ENCODE results near the gene BICD2.

BICD2 gene

DNA sequence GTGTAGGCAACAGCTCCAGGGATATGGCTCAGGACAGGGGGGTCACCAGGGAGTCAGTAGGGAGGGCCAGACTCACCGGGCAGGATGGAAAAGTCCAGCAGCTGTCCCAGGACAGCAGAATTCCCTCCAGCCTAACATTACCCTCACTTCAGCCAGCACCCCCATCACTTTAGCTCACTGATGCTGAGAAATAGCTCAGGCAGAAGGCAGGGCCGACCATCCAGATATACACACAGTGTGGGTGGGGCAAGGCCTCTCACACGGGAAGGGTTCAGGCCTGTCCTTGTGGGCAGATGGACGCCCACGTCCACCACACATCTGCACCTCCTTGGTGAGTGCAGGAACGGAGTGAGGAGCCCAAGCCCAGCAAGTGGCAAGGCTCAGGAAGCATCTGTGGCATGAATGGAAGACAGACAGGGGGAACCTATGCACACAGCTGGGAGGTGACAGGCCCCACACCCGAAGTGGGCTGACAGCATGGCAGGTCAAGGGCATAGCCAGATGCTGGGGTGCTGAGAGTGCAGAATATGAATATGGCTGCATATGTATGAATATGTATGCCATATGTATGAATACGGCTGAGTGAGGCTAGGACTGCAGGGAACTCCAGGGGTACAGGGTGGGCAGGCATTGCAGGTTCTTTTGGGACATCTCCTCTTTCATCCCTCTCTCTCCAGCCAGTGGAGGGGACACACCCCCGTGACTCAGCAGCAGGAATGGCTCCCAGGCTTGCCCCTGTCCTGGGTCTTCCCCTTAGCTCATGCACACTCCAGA lies 17.0 kb downstream of the BICD2 start:
- DNase-seq (ENCODE audit: low read depth, low spot score), result no peak

DNA sequence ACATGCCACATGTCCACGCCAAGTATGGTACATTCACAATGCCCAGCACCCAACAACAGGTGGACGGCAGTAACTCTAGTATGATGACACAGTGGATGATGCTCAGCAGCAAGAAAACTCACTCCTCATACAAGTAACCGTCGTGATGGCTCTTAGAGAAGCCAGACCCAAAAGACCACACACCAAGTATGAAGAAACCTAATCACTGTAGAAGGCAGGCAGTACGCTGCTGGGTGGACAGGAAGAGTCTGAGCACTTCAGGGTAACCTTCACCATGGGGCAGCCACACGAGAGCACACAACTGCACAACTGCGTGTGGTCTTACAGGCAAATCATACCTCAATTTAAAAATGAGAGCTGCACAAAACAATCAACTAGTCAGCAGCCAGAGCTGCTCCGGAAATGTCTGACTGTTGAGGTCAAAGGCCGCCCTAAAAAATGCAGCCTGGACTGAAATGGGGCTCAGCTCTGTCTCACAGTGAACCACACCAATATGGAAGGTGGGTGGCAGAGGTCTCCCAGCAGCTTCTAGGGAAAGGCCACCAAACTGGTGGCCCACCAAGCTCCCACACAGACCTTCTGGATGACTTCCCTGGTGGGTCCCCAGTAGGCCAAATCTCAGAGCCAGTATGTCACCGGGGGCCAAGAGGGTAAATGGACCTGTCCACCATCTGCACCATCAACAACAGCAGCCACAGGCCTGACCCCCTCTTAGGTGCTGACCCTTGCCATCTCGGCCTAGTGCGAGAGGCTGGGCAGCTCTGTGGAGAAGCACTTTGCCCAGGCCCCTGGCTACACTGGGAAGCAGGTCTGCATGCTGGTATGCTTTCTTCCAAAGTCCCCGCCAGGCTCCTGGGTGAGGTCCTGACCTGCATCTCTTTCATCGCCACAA lies 17.8 kb downstream of the BICD2 start:
- peak; percentile 10 for DNase-seq (ENCODE audit: low read depth, low spot score)

DNA sequence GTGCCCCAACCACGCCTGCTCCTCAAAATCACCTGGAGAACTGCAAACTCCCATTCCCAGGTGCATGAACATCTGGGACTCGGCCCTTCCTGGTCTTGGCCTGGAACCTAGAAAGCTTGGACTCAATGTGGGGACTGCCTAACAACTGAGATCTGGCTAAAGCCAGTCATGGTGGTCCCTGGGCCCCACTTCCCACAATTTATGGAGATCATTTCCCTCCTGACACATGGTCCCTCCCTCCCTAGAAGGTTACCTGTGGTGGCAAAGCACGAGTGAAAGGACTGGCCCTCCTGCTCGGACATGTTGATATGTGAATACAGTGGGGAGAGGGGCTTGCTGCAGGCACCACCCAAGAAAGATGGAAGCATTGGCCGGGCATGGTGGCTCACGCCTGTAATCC lies 18.8 kb downstream of the BICD2 start:
- no peak for DNase-seq (ENCODE audit: low read depth, low spot score)

DNA sequence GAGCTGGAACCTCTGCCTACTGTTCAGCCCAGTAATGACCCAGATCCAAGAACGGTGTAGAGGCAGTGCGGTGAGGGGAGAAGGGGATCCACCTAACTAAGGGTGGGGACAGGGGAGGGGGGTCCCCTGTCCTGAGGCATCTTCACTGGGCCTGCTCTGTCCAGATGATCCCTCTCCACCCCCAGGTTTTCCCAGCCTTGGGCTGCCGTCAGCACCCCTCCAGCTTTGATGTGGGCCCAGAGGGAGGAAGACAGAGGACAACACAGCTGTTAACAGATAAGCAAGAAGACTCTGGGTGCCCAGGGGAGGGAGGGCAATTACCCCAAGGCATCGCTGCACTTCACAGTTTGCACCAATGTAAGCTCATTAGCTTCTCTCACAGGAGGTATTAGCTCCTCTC lies 19.3 kb downstream of the BICD2 start:
- DNase-seq (ENCODE audit: low read depth, low spot score), result no peak

DNA sequence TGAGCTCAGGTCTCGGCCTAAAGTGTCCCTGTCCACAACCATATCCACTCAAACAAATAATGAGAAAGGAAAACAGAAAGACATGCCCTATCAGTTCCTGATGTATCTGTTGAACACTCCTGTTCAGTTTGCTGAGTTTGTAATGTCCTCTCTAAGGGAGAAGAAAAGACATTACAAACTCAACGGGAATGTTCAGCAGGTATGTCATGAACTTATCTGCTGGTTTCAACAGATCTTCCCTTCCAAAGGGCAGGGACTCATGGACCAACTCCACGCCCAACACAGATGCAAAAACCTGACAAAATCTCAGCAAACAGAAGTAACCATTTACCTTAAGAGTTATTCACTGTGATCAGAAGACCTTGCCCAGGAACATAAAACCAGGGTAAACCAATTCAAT lies 23.7 kb downstream of the BICD2 start:
- no peak for DNase-seq (ENCODE audit: low read depth, low spot score)

DNA sequence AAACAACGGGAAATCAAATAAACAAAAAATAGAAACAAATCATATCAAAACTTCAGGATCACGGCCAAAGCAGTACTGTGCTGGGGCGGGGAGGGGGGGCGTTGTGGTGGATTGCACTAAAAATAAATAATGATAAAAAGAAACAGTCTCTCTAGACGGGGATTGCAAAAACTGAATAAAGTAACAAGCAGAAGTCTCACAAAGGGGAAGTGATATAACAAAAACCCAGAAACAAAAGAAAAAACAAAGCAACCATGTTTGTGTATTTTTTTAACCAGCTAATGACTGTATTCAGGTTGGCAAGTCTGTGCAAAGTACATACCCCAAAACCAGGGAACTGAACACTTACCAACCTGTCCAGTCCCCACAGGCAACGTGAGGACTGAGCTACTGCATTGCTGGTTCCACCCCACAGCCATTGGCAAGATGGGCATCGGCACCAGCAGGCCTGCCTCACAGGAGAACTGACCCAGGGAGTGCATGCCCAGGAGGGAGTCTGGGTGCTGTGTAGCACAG lies 24.1 kb downstream of the BICD2 start:
- no peak for DNase-seq (ENCODE audit: low read depth, low spot score)

DNA sequence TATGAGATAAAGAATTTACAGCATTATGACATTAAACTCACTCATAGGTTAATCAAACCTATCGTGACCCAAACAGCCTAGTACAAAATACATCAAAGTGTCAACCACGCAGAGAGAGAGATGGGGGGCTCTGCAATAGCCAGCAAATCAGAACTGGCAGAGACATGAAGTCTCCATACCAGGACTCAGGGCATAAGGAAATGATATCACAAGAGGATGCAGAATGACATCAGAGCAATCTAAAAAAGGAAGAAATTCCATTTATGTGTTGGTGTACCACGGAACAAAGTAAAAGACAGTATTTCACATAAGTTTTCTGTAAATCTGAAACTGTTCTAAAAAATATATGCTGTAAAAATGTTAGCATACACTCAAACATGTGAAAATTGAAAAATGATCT lies 24.6 kb downstream of the BICD2 start:
- no peak for DNase-seq (ENCODE audit: low read depth, low spot score)

DNA sequence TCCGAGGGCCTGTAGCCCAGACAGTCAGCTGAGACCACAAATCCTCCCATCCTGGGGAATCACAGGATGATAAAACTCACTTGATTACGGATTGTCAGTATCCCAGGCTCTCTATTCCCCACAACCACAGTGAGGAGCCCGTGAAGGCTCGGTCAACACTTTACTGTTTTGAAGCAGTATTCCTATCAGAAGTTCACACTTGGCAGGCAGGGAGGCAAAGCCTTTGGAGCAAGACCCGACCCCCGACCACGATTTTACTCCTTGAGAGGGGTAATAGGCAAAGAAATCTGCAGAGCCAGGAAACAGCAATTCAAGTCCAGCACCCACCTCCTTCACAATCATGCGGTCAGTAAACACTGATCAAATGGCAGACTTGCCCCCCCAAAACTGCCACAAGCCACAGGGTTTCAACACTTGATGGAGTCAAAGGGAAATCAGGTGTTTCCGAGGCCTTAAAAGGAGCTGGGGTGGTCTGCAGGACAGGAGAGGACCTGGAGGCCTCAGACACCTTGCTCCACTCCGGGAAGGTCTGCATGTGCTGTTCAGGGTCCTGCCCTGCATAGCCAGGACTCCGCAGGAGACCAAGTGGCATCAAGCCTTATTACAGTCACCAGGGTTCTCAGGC lies 25.2 kb downstream of the BICD2 start:
- no peak for DNase-seq (ENCODE audit: low read depth, low spot score)

DNA sequence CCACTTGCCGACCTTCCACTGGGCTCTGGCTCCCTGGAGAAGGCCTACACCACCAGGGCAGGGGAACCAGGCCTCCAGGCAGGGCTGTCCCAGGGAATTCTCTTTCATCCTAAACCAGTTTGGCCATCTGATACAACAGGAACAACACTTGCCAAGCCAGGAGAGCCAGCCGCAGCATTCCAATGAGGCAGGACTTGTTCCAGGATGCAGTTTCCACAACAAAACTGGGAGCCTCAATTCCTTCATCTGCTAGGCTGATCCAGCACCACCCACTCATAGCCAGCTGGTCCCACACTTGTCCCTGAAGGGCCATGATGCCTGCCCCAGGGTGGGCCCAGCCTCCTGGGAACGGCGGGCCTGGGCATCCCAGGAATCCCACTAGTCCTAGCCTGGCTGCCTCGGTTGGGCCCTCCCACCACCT lies 26.0 kb downstream of the BICD2 start:
- no peak for DNase-seq (ENCODE audit: low read depth, low spot score)

DNA sequence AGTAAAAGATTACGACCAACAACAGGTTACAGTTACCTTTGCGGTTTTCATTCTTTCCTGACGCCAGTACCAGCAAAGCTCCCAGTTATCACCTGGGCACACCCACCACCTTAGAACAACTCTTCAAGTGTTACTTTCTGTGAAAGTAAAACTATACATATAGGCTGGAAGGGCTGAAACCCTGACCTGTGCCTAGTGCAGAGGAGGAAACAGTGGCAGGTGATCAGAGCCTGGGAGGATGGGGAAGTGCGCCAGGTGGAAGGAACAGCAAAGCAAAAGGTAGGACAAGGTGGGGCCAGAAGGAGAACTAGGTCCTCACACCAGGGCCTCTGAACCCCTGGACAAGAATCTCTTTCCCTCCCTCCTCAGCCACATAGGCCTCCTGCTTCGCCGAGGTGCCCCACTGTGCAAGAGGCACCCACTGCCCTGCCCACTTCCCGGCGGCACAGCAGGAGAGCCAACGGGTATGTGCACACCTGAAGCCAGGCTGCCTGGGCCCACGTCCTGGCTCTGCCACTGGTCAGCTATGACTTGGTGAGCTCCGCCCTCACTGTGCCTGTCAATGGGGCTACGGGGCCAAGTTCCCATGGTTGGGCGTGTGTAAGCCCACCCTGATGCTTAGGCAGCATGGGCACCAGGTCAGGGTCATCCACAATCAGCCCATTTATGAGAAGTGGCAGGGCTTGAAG lies 26.9 kb downstream of the BICD2 start:
- no peak for DNase-seq (ENCODE audit: low read depth, low spot score)

DNA sequence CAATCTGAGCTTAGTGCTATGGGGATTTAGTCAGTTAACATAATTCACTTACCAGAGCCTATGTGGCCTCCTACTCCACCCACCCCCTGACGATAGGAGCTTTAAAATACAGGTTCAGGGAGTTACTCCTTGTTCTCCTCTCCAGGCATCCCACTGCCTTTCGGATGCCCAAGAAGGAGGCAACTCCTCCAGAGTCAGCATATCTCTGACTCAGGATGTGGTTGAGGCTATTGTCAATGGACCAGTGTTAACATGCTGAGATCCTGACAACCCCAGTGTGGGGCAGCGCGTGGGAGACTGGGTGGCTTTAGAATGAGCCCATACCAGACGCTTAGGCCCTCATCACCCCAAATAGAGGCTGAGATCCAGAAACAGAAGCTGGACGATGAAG lies 27.4 kb downstream of the BICD2 start:
- DNase-seq (ENCODE audit: low read depth, low spot score), result no peak

DNA sequence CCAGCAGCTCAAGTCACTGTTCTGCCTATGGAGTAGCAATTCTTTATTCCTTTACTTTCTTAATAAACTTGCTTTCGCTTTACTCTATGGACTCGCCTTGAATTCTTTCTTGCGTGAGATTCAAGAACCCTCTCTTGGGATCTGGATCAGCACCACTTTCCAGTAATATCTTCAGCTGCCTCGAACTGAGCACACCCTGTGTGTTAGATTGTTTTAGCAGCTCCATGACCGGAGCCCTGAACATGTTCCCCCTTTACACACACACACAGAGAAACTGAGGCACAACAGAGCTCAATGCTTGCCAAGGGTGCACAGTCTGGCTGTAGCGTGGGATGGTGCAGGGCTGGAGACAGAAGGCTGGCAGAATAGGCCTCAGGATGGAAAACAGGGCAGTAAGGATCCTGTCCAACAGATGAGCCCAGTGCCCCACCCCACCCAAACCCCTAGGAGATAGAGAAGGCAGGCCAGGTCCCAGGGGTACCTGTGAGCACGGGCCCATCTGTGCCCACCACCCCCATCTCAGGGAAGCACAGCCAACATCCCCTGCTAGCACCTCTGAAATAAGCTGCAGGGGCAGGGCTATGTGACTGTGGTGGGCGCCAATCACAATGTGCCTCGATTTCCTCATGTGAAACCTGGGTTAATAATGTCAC lies 27.9 kb downstream of the BICD2 start:
- no peak for DNase-seq (ENCODE audit: low read depth, low spot score)

DNA sequence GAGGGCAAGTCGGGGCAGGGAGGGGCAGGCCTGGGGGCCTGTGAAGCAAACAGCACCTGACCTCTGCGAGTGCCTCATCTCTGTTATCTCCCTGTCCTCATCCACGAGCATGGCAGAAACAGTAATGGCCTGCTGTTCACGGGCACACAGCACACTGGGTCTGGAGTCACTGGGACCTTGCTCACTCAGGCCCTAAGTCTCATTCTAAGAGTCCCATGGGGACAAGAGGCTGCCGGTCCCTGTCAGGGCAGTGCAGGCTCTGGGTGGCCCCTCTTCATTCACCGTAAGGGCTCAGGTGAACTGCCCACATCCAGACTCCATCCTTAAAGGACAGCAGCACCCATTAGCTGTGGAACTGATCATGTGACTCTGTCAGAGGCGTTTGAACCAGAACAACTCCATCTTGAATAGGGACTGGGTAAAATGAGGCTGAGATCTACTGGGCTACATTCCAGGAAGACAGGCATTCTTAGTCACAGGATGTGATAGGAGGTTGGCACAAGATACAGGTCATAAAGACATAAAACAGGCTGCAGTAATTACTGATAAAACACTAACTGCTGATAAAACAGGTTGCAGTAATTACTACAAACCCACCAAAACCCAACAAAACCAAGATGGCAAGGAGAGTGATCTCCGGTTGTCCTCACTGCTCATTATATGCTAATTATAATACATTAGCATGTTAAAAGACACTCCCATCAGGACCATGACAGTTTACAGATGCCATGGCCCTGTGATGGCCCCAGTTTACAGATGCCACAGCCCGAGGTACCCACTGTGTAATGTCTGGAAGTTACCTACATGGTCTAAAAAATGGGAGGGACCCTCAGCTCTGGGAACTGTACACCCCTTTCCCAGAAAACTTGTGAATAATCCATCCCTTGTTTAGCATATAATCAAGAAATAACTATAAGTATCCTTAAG lies 28.7 kb downstream of the BICD2 start:
- DNase-seq (ENCODE audit: low read depth, low spot score), result no peak

DNA sequence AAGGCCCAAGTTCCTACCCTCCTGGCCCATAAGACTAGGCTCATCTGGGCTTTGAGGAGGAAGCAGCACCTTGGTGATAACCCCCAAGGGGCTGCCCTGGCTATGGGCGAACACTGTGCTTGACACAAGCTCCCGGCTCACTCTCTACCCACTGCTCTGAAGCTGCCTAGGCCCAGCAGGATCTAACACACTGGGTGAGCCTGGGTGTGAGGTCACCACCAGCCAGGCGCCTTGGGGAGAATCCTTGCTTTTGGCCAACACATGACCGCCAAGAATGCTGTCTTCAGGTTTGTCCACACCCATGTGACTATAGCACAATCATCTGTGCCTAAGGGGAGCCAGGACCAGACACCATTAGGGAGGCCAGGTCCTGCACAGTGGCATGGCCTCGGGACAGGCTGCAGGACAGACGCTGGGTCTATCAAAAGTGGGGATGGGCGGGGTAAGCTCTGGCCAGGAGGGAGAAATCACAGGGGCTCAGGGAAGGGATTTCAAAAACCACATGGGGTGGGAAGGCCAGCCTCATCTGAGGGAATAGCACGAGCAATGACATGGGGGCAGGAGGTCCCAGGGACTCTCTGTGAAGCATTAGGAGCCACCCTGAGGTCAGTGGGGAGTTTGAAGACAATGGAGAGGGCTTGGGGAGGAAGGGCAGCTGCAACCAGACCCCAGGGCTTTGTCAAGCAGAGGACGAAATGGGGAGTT lies 29.6 kb downstream of the BICD2 start:
- DNase-seq (ENCODE audit: low read depth, low spot score), result no peak

DNA sequence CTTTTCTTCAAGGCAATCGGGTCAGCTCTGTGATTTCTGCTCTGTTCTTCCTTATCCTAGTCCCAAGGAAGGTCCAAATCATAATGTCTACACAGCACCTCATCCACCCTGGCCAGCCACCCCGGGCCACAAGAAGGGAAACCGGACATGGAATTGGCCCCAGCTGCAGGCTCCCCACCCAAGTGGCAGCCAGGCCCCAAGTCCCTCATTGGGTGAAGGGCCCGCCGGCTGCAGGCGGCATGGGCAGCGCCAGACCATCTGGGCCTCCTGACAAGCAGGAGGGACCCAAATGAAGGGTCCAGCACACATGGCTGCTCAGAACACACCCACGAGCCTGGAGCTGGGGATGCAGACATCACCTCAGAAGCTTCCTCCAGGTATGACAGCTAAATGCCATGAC lies 33.7 kb downstream of the BICD2 start:
- no peak for DNase-seq (ENCODE audit: low read depth, low spot score)

DNA sequence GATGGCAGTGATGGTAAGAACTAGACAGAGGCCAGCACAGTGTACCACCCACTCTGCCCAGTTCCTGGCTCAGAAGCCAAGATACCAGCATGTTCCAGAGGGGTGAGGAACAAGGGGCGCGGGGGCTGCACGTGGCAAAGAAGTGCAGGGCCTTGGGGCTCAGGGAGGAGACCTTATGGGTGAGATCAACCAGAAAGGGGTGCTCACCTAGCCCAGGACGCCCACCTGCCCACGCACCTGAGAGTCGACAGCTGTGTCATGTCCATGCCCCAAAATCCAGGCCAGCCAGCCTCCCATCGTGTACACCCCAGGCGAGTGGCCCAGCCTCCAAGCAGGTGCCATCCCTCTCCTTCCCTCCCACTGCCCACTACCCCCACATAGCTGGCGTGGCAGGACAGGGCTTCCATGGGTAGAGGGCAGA lies 34.9 kb downstream of the BICD2 start:
- no peak for DNase-seq (ENCODE audit: low read depth, low spot score)

DNA sequence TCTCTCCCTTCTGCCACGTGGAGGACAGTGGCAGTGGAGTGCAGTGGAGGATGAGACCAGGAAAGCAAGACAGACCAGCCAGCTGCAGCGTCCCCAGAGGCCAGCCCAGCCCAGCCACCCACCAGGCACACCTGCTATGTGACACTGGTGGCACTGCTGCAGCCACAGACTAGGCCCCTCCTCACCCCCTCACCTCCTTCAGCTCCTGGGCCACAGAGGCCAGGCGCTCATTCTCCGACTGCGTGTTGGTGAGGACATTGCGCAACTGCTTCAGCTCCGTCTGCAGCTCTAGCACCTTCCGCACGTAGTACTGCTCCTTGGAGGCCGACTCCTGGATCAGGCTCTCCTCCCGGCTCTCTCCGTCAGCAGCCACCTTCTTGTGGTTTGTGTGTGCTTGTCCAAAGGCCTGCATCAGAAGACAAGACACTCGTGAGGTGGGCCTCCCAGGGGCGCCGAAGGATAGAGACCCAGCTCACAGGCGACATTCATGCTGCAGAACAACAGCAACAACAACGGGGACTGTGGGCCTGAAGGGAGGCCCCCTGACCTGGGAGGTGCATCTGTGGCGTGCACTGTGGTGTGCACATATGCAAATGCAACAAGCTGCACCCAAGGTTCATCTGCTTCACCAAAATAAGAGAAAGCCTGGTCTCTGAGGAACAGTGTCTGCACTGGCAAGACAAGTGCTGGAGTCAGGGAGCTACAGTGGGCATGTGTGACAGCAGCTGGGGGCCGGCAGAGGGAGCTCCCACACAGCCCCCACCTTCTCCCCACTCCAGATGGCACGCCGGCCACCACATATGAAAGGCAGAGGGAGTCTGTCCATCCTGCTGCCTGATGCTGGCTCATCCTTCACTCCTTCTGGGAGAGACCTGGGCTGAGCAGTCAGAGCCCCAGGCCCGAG lies 35.5 kb downstream of the BICD2 start:
- DNase-seq (ENCODE audit: low read depth, low spot score), result no peak

Data from smooth muscle cell of the brain vasculature (primary cell).